Measurements from ENCODE around the gene NPSR1. TPM values are rescaled to one million over a fixed set of nuclear protein-coding genes. Genes with fewer than 3 reads are reported as not detected.

Gene NPSR1
- total RNA-seq, 2 donors from 2014 or later, result not detected

DNA sequence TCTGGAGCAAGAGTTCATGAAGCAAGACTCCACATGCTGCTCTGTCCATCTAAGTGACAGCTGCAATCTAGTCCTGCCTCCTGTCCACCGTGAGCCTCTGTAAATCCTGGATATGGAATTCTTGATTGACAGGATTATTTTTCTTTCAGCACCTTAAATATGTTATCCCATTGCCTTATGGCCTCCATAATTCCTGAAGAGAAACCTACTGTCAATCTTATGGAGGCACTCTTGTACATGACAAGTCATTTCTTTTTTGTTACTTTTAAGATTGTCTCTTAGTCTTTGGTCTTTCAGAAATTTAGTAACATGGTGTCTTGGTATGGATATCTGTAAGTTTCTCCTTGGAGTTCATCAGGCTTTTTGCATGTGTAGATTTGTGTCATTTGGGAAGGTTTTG is 82.8 kb downstream of the NPSR1 start:
- no peaks in the 10 kb centered on the region for H3K4me1 ChIP-seq
- TF ChIP-seq POLR2A (IDR thresholded peaks at IDR 0.05), result no peak
- TF ChIP-seq, protein P1, sequence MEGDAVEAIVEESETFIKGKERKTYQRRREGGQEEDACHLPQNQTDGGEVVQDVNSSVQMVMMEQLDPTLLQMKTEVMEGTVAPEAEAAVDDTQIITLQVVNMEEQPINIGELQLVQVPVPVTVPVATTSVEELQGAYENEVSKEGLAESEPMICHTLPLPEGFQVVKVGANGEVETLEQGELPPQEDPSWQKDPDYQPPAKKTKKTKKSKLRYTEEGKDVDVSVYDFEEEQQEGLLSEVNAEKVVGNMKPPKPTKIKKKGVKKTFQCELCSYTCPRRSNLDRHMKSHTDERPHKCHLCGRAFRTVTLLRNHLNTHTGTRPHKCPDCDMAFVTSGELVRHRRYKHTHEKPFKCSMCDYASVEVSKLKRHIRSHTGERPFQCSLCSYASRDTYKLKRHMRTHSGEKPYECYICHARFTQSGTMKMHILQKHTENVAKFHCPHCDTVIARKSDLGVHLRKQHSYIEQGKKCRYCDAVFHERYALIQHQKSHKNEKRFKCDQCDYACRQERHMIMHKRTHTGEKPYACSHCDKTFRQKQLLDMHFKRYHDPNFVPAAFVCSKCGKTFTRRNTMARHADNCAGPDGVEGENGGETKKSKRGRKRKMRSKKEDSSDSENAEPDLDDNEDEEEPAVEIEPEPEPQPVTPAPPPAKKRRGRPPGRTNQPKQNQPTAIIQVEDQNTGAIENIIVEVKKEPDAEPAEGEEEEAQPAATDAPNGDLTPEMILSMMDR (IDR thresholded peaks at IDR 0.05), result no peak
- intact Hi-C loops (cut with DNase I), result no loop called here
- ATAC-seq (no peak), DNase-seq (no peak)
- H3K27ac ChIP-seq, result no peak overlapping the region
- no peak overlapping the region for H3K4me3 ChIP-seq
- no peaks in the 10 kb centered on the region for H3K36me3 ChIP-seq (replicated peaks in 1 of 2; ENCODE audit: insufficient read depth in 1 of 2, low read depth in 2 of 2)
- H3K27me3 ChIP-seq, result no peaks in the 10 kb centered on the region
- WGBS, 2 donors, result 79 to 84% methylated on average over 1 of the region's 1 CpG
- peaks cover 0 to 17% (median 0%) of the 10 kb centered on the region in 3 donors for H3K9me3 ChIP-seq

DNA sequence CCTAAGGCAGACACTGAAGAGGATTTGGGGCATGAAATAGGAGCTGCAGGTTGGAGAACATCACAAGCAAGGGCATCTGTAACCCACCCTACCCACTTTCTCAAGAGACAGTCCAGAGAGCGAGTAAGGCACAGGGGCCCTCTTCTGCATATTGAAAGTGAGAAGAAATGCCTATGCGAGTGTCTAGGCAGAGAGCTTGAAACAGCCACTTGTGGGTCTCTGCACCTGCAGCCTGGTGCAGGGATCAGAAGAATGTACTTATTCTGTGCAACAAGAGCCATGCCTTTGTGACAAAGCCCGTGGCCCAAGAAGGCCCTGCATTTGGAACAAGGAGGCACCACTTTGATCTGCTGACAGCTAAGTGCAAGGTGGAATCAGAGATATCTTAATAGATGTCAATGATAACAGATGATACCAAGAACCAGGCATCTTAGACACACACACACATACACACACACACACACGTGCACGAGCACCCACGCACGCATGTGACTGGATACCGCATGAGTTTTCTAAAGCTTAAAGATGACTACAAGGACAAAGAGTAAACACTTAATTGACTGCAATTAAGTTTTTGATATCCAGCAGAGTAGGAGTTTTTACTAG is 89.3 kb downstream of the NPSR1 start:
- TF ChIP-seq POLR2A (IDR thresholded peaks at IDR 0.05), result no peak
- TF ChIP-seq, protein P1 (IDR thresholded peaks at IDR 0.05), result no peak
- H3K4me3 ChIP-seq, result no peak overlapping the region
- H3K9me3 ChIP-seq, result no peaks in the 10 kb centered on the region
- ATAC-seq (no peak), DNase-seq (no peak)
- 67 to 73% methylated on average over 8 of the region's 8 CpGs for WGBS, 2 donors
- H3K4me1 ChIP-seq, result peaks cover 45% of the 10 kb centered on the region
- peak overlapping the region; percentile 71 to 82 (median 76) for H3K27ac ChIP-seq
- H3K36me3 ChIP-seq (replicated peaks in 1 of 2; ENCODE audit: insufficient read depth in 1 of 2, low read depth in 2 of 2), result no peaks in the 10 kb centered on the region
- no peaks in the 10 kb centered on the region for H3K27me3 ChIP-seq
- intact Hi-C loops (cut with DNase I), result no loop called here

DNA sequence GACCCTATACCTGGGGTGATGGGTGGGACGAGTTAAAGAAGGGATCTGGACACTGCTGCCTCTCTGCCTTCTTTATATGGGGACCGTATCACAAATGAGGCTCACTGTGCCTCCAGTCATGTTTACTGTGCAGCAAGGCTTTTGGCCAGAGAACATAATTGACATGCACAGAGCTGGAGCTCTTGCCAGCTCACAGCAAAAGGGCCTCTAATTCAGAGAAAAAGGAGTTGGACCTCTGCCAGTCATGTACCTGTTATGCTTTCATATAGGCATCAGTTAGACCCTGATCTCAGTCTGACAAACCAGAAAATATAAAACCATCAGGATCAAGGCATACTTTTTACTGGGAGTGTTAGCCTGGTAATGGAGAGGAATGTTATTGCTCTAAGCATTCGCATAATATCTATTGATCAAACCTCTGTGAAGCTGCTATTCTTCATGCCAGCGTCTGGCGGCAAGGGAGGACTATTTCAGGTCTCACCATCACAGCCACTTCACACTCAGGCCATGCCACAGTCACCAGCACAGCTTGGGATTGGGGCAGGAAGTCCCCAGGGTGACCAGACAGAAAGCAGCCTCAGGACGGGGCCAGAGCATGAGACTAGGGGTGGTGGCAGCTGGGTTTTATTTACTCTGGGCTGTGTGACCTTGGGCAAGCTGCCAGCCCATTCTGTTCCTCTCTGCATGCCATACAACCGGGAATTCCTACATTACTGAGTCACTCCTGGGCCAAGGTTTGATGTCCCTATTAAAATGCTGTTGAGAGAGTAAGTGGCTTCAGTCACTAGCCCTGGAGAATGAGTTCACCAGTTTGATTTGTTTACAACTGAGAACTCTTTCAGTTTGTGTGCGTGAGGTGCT is 90.1 kb downstream of the NPSR1 start:
- ATAC-seq (peak; percentile 98), DNase-seq (peak; percentile 92 to 95 (median 94))
- H3K36me3 ChIP-seq (replicated peaks in 1 of 2; ENCODE audit: insufficient read depth in 1 of 2, low read depth in 2 of 2), result no peaks in the 10 kb centered on the region
- intact Hi-C loops (cut with DNase I), result no loop called here
- H3K27me3 ChIP-seq, result no peaks in the 10 kb centered on the region
- no peak overlapping the region for H3K4me3 ChIP-seq
- TF ChIP-seq POLR2A (IDR thresholded peaks at IDR 0.05), result peak in 2 of 3 donors; percentile 13 to 33
- TF ChIP-seq, protein P1 (IDR thresholded peaks at IDR 0.05), result peak in 2 of 7 experiments; percentile 10 to 35
- H3K9me3 ChIP-seq, result no peaks in the 10 kb centered on the region
- H3K27ac ChIP-seq, result peak overlapping the region; percentile 71 to 82 (median 76)
- peaks cover 51% of the 10 kb centered on the region for H3K4me1 ChIP-seq
- WGBS, 2 donors, result 11 to 16% methylated on average over 7 to 8 of the region's 8 CpGs

GRCh38 chr7:34748728-34749089 is 90.7 kb downstream of the NPSR1 start:
- 71 to 83% methylated on average over 2 of the region's 2 CpGs for WGBS, 2 donors
- DNase-seq (no peak), ATAC-seq (no peak)
- TF ChIP-seq POLR2A (IDR thresholded peaks at IDR 0.05), result no peak
- TF ChIP-seq, protein P1 (IDR thresholded peaks at IDR 0.05), result no peak
- Histone ChIP-seq H3K4me3 (no peak overlapping the region), H3K9me3 (no peaks in the 10 kb centered on the region), H3K27me3 (no peaks in the 10 kb centered on the region), H3K4me1 (peaks cover 51% of the 10 kb centered on the region), H3K27ac (peak overlapping the region; percentile 71 to 82 (median 76)), H3K36me3 (replicated peaks in 1 of 2; ENCODE audit: insufficient read depth in 1 of 2, low read depth in 2 of 2) (no peaks in the 10 kb centered on the region)
- intact Hi-C loops (cut with DNase I), result no loop called here

Data from body of pancreas (tissue), 4 donors.